ENCODE data around the gene MEI1. TPM values are rescaled to one million over a fixed set of nuclear protein-coding genes. Genes with fewer than 3 reads are reported as not detected.

MEI1 gene
- total RNA-seq, 1 experiment from 2014 or later = 0.20 TPM

DNA sequence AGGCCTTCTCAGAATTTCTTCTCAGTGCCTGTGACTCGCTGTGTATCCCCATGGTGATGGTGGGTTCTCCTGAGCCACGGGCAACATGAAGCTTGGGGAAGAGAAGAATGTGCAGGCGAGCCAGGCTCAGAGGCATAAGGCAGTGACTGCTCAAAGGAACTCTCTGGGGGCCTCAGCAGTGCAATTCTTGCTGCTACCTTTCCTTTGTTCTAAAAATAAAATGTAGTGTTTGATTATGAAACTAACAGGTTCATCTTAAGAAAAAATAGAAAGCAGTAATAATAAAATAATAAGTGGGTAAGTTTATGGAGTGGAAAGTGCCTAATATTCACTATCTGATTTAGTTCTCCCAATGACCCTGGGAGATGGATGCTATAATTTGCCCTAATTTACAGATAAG, 46.7 kb downstream of the MEI1 start:
- Histone ChIP-seq H2BK20ac (ENCODE audit: low read depth, low read length, poor library complexity, severe bottlenecking) (no peak overlapping the region), H4K20me1 (ENCODE audit: control insufficient read depth, insufficient read depth, insufficient read length) (no peaks in the 10 kb centered on the region), H3K79me1 (ENCODE audit: insufficient read depth, low read depth, low read length, poor library complexity, severe bottlenecking) (no peaks in the 10 kb centered on the region), H2AK5ac (ENCODE audit: insufficient read length, low read length) (no peak overlapping the region), H3K4ac (ENCODE audit: low read depth, low read length) (no peak overlapping the region), H2BK12ac (ENCODE audit: insufficient read length, low read depth, low read length) (no peak overlapping the region), H3K9me3 (ENCODE audit: control insufficient read depth, low read depth, low read length) (no peaks in the 10 kb centered on the region), H3K23me2 (ENCODE audit: insufficient read length, low read depth, low read length, poor library complexity, severe bottlenecking) (no peaks in the 10 kb centered on the region), H3K9ac (ENCODE audit: extremely low read depth, insufficient read length, low read length) (no peak overlapping the region), H2BK15ac (ENCODE audit: low read depth, low read length) (no peak overlapping the region), H3K23ac (ENCODE audit: insufficient read length, low read depth, low read length) (no peak overlapping the region), H3K27me3 (ENCODE audit: insufficient read depth, low read length) (no peaks in the 10 kb centered on the region), H3K14ac (ENCODE audit: insufficient read depth, low read length) (no peak overlapping the region), H4K91ac (ENCODE audit: insufficient read length, low read depth, low read length) (no peak overlapping the region), H4K8ac (replicated peaks; ENCODE audit: insufficient read length, low read depth, low read length) (no peak overlapping the region), H3K4me1 (ENCODE audit: insufficient read depth, low read length) (no peaks in the 10 kb centered on the region), H2BK120ac (ENCODE audit: low read depth, low read length, poor library complexity, severe bottlenecking) (no peak overlapping the region), H3K56ac (ENCODE audit: insufficient read length, low read depth, low read length) (no peak overlapping the region), H3T11ph (ENCODE audit: low read length) (no peak overlapping the region), H3K18ac (ENCODE audit: insufficient read length, low read depth, low read length) (no peak overlapping the region), H3K4me2 (ENCODE audit: insufficient read depth, insufficient read length, low read length) (no peak overlapping the region), H3K79me2 (ENCODE audit: insufficient read depth, low read length) (no peaks in the 10 kb centered on the region), H2BK5ac (ENCODE audit: insufficient read length, low read length) (no peak overlapping the region), H2AFZ (ENCODE audit: low read length) (no peak overlapping the region), H4K5ac (ENCODE audit: insufficient read length, low read depth, low read length) (no peak overlapping the region), H3K27ac (ENCODE audit: insufficient read length, low read depth, low read length) (no peak overlapping the region)
- TF ChIP-seq, protein P1, sequence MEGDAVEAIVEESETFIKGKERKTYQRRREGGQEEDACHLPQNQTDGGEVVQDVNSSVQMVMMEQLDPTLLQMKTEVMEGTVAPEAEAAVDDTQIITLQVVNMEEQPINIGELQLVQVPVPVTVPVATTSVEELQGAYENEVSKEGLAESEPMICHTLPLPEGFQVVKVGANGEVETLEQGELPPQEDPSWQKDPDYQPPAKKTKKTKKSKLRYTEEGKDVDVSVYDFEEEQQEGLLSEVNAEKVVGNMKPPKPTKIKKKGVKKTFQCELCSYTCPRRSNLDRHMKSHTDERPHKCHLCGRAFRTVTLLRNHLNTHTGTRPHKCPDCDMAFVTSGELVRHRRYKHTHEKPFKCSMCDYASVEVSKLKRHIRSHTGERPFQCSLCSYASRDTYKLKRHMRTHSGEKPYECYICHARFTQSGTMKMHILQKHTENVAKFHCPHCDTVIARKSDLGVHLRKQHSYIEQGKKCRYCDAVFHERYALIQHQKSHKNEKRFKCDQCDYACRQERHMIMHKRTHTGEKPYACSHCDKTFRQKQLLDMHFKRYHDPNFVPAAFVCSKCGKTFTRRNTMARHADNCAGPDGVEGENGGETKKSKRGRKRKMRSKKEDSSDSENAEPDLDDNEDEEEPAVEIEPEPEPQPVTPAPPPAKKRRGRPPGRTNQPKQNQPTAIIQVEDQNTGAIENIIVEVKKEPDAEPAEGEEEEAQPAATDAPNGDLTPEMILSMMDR (conservative IDR thresholded peaks at IDR 0.05) = no peak
- Mint-ChIP-seq H3K4me3 (no peak overlapping the region), H3K9me3 (no peaks in the 10 kb centered on the region), H3K27me3 (ENCODE audit: low read depth) (peaks cover 47% of the 10 kb centered on the region), H3K4me1 (peaks cover 2 to 3% of the 10 kb centered on the region in 2 experiments; a peak in 2 of 4 replicates), H3K36me3 (ENCODE audit: insufficient read depth in 1 of 3, low read depth in 3 of 3) (no peaks in the 10 kb centered on the region), H3K27ac (no peak overlapping the region)
- no CpG with 5 or more reads among the region's 3 CpGs for WGBS (ENCODE audit: extremely low coverage, insufficient read length, low lambda C conversion rate)
- no peak for DNase-seq

All from H9 (cell line).